Islet of Langerhans (tissue), 1 donor: ENCODE data around the gene DNAH7.

Experiments
- FAIRE-seq: peaks from one replicate; lab custom pipeline; 2011; peaks lifted over from hg19 to GRCh38; lab: Jason Lieb, UNC

DNAH7 gene

GRCh38 chr2:195863121-195863520, 205.5 kb downstream of the DNAH7 start:
- no peak for FAIRE-seq

- no peak for FAIRE-seq
Observed at GRCh38 chr2:195861821-195862220, 206.8 kb downstream of the DNAH7 start.

- FAIRE-seq, result no peak
Observed at GRCh38 chr2:195859513-195859912, 209.1 kb downstream of the DNAH7 start.

GRCh38 chr2:195857132-195857531, 211.5 kb downstream of the DNAH7 start:
- no peak for FAIRE-seq

GRCh38 chr2:195850764-195851163, 217.9 kb downstream of the DNAH7 start:
- no peak for FAIRE-seq

GRCh38 chr2:195848119-195848899, 220.3 kb downstream of the DNAH7 start:
- FAIRE-seq, result no peak

GRCh38 chr2:195842932-195843331, 225.7 kb downstream of the DNAH7 start:
- no peak for FAIRE-seq

- FAIRE-seq, result no peak
Observed at GRCh38 chr2:195838002-195838401, 230.6 kb downstream of the DNAH7 start.

- FAIRE-seq, result no peak
Observed at GRCh38 chr2:195836002-195836401, 232.6 kb downstream of the DNAH7 start.

GRCh38 chr2:195834836-195835235, 233.8 kb downstream of the DNAH7 start:
- no peak for FAIRE-seq

GRCh38 chr2:195830968-195831950, 237.4 kb downstream of the DNAH7 start:
- no peak for FAIRE-seq

- FAIRE-seq, result no peak
Observed at GRCh38 chr2:195824478-195824877, 244.2 kb downstream of the DNAH7 start.

- no peak for FAIRE-seq
Observed at GRCh38 chr2:195823206-195823605, 245.4 kb downstream of the DNAH7 start.

GRCh38 chr2:195821566-195821932, 247.1 kb downstream of the DNAH7 start:
- no peak for FAIRE-seq

GRCh38 chr2:195820867-195821565, 247.6 kb downstream of the DNAH7 start:
- FAIRE-seq, result no peak

- no peak for FAIRE-seq
Observed at GRCh38 chr2:195820373-195820772, 248.3 kb downstream of the DNAH7 start.

GRCh38 chr2:195819276-195819675, 249.4 kb downstream of the DNAH7 start:
- FAIRE-seq, result no peak

- no peak for FAIRE-seq
Observed at GRCh38 chr2:195818526-195818925, 250.1 kb downstream of the DNAH7 start.

- FAIRE-seq, result peak; percentile 41
Observed at GRCh38 chr2:195818106-195818505, 250.5 kb downstream of the DNAH7 start.

GRCh38 chr2:195815083-195815482, 253.6 kb downstream of the DNAH7 start:
- FAIRE-seq, result no peak

GRCh38 chr2:195813421-195813820, 255.2 kb downstream of the DNAH7 start:
- FAIRE-seq, result no peak

GRCh38 chr2:195810340-195811098, 258.1 kb downstream of the DNAH7 start:
- FAIRE-seq, result no peak
